AG04450 (cell line): ENCODE measurements around the gene SNRNP70. TPM values are rescaled to one million over a fixed set of nuclear protein-coding genes. Genes with fewer than 3 reads are reported as not detected.

ENCODE experiments used
- CTCF ChIA-PET: fragments of 300-600, 350-600 bp; formaldehyde crosslinking; extraction: SDS; loops from one replicate; lab custom pipeline; 2022; ENCODE audit warnings: antibody characterized with exemption, inconsistent platforms; lab: Charles Lee
- POLR2A ChIA-PET: fragments of 350-600 bp; formaldehyde crosslinking; extraction: SDS; loops from one replicate; lab custom pipeline; 2021; ENCODE audit warnings: antibody characterized with exemption, inconsistent platforms; lab: Yijun Ruan, JAX
- DNase-seq: peaks from one replicate; pipeline ENCODE4 v3.0.0-alpha.2; 2011; ENCODE audit warnings: low read depth, low spot score
- H3K27ac ChIP-seq: one replicate; pipeline ENCODE4 v1.5.1; 2012; ENCODE audit warnings: low read depth, low read length, control low read depth
- H3K27me3 ChIP-seq: one replicate; pipeline ENCODE4 v1.6.0; 2012; ENCODE audit warnings: low read length; ENCODE audit not compliant: control insufficient read depth, insufficient read depth
- H3K4me3 ChIP-seq: 2 replicates; pipeline ENCODE4 v1.5.1; 2011; ENCODE audit warnings: mild to moderate bottlenecking, low read depth, low read length, control low read depth
- H3K9me3 ChIP-seq: 2 replicates; pipeline ENCODE4 v1.5.1; 2012; ENCODE audit warnings: low read length; ENCODE audit not compliant: control insufficient read depth, insufficient read depth
- CTCF ChIP-seq: IDR thresholded peaks from 2 replicates; pipeline ENCODE4 v1.5.1; 2011; ENCODE audit warnings: low read depth, low read length, control low read depth, inconsistent platforms
- polyA plus RNA-seq: library from polyadenylated mRNA; depleted of rRNA; stranded (reverse); fragments of >200 nt; gene quantifications from 2 replicates; pipeline ENCODE4 v1.2.3, GENCODE V29; 2011

Gene SNRNP70
- polyA plus RNA-seq, 1 experiment: 117 TPM

DNA sequence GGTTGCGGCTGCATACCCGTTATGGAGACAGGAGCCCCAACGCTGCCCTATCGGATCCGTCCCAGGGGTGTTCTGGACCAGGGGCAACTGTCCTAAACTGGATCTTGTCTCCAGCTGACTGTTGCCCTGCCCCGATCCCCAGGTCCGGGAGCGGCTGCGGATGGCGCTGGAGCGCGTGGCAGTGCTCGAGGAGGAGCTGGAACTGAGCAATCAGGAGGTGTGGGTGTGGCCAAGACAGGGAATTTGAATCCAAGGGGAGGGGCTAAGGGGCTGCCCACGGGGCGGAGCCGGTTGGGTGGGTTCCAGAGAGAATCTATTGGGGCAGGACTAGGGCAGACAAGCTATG, 44.0 kb downstream of the SNRNP70 start:
- no peak for DNase-seq
- POLR2A ChIA-PET: no interaction called here
- Histone ChIP-seq H3K27ac (no peak overlapping the region), H3K9me3 (peaks cover 4% of the 10 kb centered on the region; the same call in 1 of the 2 replicates), H3K27me3 (peaks cover 5% of the 10 kb centered on the region), H3K4me3 (no peak overlapping the region)
- CTCF ChIA-PET: interaction anchor here (0.5 to 2.1 kb wide), 2 partner anchors 10 to 31 kb away, joined by 5 to 7 read pairs; no protein-coding TSS in a partner anchor
- TF ChIP-seq CTCF: no peak

DNA sequence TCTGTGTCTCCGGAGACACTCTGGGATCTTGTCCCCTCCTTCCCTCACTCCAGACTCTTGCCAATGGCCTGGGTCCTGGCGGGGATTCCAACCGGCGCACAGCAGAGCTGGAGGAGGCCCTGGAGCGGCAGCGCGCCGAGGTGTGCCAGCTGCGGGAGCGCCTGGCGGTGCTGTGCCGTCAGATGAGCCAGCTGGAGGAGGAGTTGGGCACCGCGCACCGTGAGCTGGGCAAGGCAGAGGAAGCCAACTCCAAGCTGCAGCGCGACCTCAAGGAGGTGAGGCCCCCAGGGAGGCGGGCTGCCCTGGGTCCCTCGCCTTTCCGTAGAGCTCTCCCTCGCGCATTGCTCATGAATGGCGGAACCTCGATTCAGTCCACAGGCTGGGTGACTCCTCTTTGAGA, 45.1 kb downstream of the SNRNP70 start:
- TF ChIP-seq CTCF: no peak
- Histone ChIP-seq H3K27me3 (peaks cover 5% of the 10 kb centered on the region), H3K4me3 (no peak overlapping the region), H3K9me3 (peaks cover 4% of the 10 kb centered on the region; the same call in 1 of the 2 replicates), H3K27ac (no peak overlapping the region)
- DNase-seq: no peak
- POLR2A ChIA-PET: no interaction called here
- CTCF ChIA-PET: interaction anchor here (0.6 to 2.1 kb wide), 2 partner anchors 33 to 112 kb away, joined by 5 to 7 read pairs; no protein-coding TSS in a partner anchor

- H3K27ac ChIP-seq: peak overlapping the region; percentile 11
- no peaks in the 10 kb centered on the region for H3K27me3 ChIP-seq
- TF ChIP-seq CTCF: no peak
- CTCF ChIA-PET: interaction anchor here (0.6 to 3.0 kb wide), 4 partner anchors 10 to 66 kb away, joined by 3 to 17 read pairs (median 8); no protein-coding TSS in a partner anchor
- peak overlapping the region; percentile 7; the same call in 1 of the 2 replicates for H3K4me3 ChIP-seq
- DNase-seq: no peak
- POLR2A ChIA-PET: interaction anchor here (0.7 to 1.1 kb wide), 2 partner anchors 17 to 713 kb away, joined by 4 to 8 read pairs; no protein-coding TSS in a partner anchor
- H3K9me3 ChIP-seq: peaks cover 4% of the 10 kb centered on the region; the same call in 1 of the 2 replicates
Measured at GRCh38 chr19:49132974-49133609, 47.8 kb downstream of the SNRNP70 start.

- peak overlapping the region; percentile 38 for H3K4me3 ChIP-seq
- peak; percentile 23 for TF ChIP-seq CTCF
- CTCF ChIA-PET: interaction anchor here (0.6 to 3.0 kb wide), 4 partner anchors 10 to 65 kb away, joined by 3 to 17 read pairs (median 8); no protein-coding TSS in a partner anchor
Measured at GRCh38 chr19:49133621-49134454, 48.6 kb downstream of the SNRNP70 start.

More at GRCh38 chr19:49133621-49134454, 48.6 kb downstream of the SNRNP70 start:
- Histone ChIP-seq H3K9me3 (peaks cover 4% of the 10 kb centered on the region; the same call in 1 of the 2 replicates), H3K27ac (peak overlapping the region; percentile 11), H3K27me3 (no peaks in the 10 kb centered on the region)
- POLR2A ChIA-PET: interaction anchor here (1.1 kb wide), 1 partner anchor 17 kb away, joined by 4 read pairs; no protein-coding TSS in a partner anchor
- DNase-seq: no peak
